Pons (tissue), 1 donor: Measurements from ENCODE around the gene L1TD1.
"Not testable (repeated sequence)": the region's sequence is repeated elsewhere in the genome, so short reads cannot be mapped to it uniquely, and the experiment has no call there.

Source experiments
- DNase-seq: peaks from one replicate; pipeline ENCODE4 v3.0.0-alpha.2; 2016; ENCODE audit warnings: low spot score

L1TD1 gene, protein sequence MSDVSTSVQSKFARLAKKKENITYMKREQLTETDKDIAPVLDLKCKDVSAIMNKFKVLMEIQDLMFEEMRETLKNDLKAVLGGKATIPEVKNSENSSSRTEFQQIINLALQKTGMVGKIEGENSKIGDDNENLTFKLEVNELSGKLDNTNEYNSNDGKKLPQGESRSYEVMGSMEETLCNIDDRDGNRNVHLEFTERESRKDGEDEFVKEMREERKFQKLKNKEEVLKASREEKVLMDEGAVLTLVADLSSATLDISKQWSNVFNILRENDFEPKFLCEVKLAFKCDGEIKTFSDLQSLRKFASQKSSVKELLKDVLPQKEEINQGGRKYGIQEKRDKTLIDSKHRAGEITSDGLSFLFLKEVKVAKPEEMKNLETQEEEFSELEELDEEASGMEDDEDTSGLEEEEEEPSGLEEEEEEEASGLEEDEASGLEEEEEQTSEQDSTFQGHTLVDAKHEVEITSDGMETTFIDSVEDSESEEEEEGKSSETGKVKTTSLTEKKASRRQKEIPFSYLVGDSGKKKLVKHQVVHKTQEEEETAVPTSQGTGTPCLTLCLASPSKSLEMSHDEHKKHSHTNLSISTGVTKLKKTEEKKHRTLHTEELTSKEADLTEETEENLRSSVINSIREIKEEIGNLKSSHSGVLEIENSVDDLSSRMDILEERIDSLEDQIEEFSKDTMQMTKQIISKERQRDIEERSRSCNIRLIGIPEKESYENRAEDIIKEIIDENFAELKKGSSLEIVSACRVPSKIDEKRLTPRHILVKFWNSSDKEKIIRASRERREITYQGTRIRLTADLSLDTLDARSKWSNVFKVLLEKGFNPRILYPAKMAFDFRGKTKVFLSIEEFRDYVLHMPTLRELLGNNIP

DNA sequence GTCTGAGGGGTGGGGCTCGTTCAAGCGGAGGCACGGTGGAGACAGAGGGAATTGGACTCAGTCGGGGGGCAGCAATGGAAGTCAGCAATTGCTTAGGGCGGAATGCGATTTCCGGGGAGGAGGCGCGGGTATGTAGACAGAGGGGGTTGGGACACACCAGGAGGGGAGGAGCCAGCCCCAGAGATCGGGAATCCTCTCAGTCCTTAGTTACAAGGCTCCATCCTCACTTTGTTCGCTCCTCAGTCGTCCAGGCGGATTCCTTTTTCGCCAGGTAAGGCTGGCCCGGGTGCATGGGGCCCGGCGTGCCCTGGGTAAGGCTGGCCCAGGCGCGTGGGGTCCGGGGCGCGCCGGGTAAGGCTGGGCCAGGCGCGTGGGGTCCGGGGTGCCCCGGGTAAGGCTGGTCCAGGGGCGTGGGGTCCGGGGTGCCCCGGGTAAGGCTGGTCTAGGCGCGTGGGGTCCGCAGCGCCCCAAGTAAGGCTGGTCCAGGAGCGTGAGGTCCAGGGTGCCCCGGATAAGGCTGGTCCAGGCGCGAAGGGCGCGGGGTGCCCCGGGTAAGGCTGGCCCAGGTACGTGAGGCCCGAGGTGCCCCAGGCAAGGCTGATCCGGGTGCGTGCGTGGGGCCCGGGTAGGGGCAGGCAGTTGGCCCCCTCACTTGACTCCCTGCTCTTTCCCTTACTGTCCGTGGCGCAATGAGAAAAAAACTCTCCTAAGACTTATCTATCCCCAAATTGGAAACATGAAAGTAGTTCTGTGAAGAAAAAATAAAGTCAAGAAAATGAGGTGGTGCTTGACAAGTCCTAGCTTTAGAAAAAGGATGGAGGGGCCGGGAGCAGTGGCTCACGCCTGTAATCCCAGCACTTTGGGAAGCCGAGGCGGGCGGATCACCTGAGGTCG is at the start of gene L1TD1:
TSS of gene L1TD1 (plus strand) at position 199 of the 894 bp plus-strand sequence. CDS start 11,780 bp downstream, outside the sequence.
- no peak for DNase-seq

DNA sequence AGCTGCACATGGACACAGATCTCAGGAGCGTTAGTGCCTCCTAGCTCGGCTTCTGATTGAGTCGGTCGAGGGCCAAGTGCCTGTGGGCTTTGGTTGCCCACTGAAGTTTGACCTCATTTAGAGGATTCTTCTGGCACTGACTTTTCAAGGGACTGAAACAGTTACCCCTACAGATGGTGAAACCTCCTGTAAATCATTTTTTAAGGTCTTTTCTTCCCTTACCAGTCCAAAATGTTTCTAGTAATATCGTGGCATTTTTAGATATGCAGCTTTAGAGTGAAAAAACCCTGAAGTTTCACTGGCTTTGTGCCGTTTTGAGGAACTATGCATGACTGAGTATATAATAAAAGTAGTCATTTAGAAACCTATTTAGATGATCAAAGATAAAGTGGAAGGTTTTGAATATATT is 34.7 kb upstream of the L1TD1 start:
- DNase-seq = no peak

DNA sequence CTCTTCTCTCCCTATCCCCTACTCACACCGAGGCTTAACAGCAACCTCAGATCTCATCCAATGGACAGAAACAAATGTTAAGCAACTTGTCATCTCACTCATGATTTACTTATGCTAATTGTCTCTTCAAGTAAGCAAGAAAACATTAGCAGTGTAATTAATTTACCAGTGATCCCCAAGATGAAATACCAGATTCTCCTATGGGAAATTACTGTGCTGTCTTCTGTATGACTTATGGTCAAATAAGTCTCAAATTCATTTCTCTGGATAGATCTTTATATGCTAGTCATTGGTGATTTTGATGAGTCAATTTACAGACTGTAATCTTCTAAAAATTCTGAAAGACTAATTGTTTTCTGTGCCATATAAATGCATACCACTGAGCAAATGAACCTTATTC is 32.9 kb upstream of the L1TD1 start:
- DNase-seq = no peak

DNA sequence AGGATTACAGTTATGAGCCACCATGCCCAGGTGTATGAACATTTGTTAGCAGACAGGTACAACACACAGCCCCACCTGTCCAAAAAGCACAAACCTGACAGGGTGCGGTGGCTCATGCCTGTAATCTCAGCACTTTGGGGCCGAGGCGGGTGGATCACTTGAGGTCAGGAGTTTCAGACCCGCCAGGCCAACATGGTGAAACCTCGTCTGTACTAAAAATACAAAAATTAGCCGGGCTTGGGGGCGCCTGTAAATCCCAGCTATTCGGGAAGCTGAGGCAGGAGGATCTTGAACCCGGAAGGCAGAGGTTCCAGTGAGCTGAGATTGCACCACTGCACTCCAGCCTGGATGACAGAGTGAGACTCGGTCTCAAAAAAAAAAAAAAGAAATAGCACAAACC is 24.3 kb upstream of the L1TD1 start:
- DNase-seq = not testable (repeated sequence)

DNA sequence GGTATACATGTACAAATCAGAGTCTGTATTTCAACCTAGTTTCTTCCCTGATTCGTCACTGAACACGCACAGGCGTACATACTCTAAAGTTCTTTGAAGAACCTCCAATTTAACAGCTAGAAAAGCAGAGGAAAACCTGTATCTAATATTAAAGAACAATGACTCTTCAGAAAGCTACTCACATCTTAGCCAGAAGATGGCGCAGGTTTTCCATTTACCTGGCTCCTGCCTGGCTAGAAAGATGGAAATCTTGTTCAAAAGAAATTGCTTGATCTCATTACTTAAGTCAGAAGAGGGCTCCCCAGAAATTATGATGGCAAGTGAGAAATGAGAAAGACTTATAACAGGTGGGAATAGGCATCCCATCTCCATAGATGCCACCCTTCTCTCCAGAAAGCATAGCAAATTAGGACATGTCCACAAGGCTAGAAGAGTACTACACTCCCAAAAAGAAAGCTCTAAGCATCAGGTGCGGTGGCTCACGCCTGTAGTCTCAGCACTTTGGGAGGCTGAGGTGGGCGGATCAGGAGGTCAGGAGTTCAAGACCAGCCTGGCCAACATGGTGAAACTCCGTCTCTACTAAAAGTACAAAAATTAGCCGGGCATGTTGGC is 19.0 kb upstream of the L1TD1 start:
- peak; percentile 67 for DNase-seq

DNA sequence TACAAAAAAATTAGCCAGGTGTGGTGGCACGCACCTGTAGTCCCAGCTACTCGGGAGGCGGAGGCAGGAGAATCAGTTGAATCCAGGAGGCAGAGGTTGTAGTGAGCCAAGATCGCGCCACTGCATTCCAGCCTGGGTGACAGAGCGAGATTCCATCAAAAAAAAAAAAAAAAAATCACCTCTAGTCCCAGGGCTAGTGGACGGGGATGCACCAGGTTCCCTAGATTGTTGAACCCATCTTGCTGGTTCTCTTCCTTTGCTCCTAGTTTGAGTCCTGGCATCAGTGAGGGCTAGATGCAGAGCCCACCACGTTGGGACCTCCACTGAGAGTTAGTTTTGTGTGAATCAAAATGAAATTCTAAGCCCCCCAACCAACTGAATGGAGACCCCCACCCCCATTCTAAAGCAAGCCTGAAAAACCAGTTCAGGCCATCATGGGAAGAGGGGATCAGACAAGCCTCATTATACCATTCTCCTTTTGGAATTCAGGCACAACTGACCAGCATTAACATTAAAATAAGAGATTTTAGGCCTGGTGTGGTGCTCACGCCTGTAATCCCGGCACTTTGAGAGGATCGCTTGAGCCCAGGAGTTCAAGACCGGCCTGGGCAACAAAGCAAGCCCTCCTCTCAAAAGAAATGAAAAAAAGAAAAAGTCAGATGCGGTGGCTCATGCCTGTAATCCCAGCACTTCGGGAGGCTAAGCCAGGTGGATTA is 17.9 kb upstream of the L1TD1 start:
- DNase-seq = no peak

DNA sequence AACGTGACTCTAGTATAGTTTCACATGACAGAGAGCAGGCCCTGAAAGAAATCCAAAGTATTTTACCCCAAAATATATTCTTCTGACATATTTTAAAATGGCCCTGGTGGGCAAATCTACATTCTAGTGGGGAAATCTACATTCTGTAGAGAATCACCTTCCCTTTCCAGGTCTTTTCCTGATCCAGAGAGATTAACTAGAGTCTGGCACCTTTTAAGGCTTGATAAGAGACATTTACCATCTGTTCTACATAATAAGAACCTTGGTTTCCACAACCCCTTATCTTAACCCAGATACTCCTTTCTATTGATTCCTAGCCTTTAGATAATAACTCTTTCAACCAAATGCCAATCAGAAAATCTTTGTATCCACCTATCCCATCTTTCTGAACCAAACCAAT is 17.0 kb upstream of the L1TD1 start:
- no peak for DNase-seq

DNA sequence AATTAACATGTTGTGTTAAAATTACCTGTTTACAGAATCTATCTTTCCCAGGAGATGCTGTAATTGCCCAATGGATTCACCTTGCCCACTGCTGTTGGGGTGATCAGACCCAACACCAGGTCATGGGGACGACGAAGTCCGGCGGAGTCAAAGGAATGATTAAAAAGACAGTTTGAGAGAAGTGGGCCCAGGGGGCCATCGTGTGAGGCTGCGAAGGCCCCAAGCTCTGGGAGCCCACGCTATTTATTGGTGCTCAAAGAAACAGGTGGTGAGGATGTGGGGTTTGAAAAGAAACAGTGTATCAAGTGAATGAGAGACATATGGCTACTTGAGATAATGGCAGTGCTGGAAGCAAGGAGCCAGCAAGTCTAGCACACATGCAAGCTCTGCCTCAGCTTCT is 16.3 kb upstream of the L1TD1 start:
- DNase-seq = no peak

DNA sequence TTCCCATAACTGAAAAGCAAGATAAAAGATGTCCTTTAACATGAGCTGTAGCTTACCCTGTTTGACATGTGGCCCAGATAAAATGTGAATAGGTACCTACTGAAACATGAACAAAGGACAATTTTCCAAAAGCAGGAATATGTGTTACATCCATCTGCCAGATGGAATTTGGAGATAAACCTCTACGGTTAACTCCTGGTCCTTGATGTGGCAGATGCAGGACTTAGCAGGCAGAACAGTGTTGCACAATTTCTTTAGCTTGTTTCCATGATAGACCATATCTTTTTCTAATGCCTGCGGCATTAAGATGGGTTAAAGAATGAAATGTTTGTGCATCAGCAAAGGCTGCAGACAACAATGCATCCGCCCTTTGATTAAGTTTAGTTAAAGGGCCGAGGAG is 14.6 kb upstream of the L1TD1 start:
- DNase-seq = not testable (repeated sequence)

DNA sequence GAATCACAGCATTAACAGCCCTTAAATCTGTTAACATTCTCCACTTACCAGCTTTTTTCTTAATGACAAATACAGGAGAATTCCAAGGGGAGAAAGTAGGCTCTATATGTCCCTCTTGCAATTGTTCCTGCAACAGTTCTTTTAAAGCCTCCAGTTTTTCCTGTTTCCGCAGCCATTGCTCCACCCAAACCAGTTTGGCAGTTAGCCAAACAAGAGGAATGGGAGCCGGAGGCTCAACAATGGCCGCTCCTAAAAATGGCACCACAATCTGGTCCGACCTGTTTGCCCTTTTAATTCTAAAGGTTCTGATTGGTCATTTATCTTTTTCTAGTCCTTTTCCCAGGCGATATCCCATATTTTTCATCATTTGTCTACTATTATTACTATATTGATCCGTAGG is 14.0 kb upstream of the L1TD1 start:
- no peak for DNase-seq

DNA sequence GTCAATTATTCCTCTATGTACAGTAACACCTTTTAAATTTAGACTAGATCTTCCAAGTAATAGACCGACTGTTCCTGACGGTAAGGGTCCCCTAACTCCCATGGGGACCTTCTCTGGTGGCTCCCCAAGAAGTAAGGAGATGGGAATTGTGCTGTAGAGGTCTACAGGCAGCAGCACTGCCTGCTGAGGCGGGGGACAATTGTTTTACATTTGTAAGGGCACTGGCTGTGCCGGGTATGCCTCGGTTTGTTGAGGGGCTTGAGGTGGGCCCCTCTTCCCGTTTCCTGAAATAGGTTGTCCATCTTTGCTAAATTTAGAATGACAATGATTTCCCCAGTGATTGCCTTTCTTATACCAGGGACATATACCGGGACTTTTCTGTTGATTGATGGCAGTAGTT is 13.1 kb upstream of the L1TD1 start:
- DNase-seq = no peak

DNA sequence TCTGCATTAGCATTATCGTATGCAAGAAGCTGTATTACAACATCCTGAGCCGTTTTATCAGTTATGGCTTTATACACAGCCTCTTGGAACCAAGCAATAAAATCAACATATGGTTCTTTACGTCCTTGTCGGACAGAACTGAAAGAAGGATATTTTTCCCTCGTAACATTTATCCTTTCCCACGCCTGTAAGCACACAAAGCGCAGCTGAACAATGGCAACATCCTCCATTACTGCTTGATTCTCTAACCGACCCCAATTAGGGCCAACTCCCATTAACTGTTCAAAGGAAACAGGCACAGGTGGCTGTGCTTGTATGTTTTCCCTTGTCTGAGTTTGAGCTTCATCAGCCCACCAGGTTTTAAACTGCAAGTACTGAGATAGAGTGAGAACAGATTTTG is 12.5 kb upstream of the L1TD1 start:
- not testable (repeated sequence) for DNase-seq

DNA sequence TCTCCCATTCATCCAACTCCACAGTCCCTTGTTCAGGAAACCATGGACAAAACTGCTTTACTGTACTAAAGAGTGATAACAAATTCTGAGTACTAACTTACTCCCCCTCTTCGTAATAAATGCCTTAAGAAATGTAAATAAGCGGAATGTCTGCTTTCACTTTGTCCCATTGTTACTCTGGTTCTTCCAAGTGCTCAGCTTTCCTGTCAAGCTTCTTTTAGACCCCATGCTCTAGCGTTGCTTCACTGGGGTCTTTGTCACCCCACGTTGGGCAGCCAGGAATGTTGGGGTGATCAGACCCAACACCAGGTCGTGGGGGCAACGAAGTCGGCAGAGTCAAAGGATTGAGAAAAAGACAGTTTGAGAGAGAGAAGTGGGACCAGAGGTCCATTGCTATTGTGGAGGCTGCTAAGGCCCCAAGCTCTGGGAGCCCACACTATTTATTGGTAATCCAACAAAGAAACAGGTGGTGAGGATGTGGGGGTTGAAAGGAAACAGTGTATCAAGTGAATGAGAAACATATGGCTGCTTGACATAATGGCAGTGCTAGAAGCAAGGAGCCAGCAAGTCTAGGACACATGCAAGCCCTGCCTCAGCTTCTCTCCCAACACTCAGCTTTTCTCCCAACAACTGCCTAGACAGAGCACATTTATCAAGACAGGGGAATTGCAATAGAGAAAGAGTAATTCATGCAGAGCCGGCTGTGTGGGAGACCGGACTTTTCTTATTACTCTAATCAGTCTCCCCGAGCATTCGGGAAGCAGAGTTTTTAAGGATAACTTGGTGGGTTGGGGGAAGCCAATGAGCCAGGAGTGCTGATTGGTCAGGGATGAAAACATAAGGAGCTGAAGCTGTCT is 11.3 kb upstream of the L1TD1 start:
- DNase-seq = not testable (repeated sequence)

DNA sequence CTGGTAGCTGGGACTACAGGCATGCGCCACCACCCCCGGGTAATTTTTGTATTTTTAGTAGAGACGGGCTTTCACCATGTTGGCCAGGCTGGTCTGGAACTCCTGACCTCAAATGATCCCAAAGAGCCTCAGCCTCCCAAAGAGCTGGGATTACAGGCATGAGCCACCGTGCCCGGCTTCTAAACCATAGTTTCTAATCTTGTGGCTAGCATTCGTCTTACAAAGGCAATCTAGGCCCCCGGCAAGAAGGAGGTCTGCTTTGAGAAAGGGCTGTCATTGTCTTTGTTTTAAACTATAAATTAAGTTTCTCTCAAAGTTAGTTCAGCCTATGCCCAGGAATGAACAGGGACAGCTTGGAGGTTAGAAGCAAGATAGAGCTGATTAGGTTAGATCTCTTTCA is 10.3 kb upstream of the L1TD1 start:
- no peak for DNase-seq

DNA sequence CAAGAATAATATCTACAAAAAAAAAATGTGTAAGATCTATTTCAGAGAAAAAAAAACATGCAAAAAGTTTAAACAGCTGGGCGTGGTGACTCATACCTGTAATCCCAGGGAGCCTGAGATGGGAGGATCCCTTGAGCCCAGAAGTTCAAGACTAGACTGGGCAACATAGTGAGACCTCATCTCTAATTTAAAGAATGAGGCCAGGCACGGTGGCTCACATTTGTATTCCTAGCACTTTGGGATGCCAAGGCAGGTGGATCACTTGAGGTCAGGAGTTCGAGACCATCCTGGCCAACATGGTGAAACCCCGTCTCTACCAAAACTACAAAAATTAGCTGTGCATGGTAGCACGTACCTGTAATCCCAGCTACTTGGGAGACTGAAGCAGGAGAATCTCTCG is 9.4 kb upstream of the L1TD1 start:
- not testable (repeated sequence) for DNase-seq

DNA sequence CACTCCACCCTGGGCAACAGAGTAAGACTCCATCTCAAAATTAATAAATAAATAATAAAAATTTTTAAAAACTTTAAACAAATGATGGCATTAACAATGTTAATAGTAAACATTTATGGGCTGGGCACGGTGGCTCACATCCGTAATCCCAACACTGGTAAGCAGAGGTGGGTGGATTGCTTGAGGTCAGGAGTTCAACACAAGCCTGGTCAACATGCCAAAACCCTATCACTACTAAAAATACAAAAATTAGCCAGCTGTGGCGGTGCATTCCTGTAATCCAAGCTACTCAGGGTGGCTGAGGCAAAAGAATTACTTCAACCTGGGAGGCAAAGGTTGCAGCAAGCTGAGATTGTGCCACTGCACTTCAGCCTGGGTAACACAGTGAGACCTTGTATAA is 9.0 kb upstream of the L1TD1 start:
- no peak for DNase-seq

DNA sequence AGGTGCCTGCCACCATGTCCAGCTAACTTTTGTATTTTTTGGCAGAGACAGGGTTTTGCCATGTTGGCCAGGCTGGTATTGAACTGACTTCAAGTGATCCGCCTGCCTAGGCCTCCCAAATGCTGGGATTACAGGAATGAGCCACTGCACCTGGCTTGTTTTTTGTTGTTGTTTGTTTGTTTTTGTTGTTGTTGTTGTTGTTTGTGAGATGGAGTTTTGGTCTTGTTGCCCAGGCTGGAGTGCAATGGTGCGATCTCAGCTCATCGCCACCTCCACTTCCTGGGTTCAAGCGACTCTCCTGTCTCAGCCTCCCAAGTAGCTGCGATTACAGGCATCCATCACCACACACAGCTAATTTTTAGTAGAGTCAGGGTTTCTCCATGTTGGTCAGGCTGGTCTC is 7.1 kb upstream of the L1TD1 start:
- DNase-seq = no peak

DNA sequence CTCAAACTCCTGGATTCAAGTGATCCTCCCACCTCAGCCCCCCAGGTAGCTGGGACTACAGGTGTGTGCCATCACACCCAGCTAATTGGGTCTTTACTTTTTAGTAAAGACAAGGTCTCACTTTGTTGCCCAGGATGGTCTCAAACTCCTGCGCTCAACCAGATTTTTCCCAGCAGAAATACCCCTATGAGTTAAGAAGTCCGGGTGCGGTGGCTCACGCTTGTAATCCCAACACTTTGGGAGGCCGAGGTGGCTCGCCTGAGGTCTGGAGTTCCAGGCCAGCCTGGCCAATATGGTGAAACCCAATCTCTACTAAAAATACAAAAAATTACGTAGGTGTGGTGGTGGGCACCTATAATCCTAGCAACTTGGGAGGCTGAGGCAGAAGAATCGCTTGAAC is 6.5 kb upstream of the L1TD1 start:
- DNase-seq = no peak

DNA sequence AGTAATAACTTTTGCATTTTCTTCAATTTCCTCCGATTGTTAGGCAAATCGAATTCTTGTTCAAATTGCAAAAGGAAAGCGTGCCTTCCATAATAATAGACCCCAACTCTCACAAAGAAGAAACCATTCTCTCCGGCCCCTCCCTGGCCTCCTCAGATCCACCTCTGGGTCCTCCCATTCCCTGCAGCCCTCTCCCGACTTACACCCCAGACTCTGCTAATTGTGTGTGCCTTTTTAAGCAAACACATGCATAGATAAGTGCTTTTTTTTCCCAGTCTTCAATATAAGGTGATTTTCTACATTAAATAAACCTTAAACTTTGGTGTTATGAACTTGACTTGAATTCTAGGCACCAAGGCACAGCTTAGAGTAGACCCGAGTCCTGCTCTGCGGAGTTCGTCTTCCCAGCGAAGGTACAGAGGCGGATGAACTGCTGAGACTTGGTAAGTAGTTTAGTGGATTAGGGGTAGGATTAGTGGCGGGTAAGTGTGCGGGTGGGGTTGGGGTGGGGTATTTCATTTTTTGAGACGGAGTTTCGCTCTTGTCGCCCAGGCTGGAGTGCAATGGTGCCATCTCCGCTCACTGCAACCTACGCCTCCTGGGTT is 1.5 kb downstream of the L1TD1 start:
- no peak for DNase-seq
